Natural killer cell (primary cell): ENCODE measurements around the gene COL8A1. TPM values are rescaled to one million over a fixed set of nuclear protein-coding genes. Genes with fewer than 3 reads are reported as not detected.

ENCODE experiments used
- ATAC-seq, 3 donors: fragments of 150-1000 bp in 2 of 3; fragments of 200-7000 bp in 1 of 3; cut with Tn5 transposase; 1 replicate in 1 of 3; 2 replicates in 2 of 3; pipeline ENCODE4 v1.10.0; 2021; ENCODE audit warnings: mild to moderate bottlenecking in 2 of 3, moderate library complexity in 2 of 3
- DNase-seq, 2 donors: peaks; one replicate each; pipeline versions ENCODE4 v3.0.0 to v3.0.0-alpha.2; 2013 to 2021; ENCODE audit warnings: mixed read lengths in 1 of 2
- H3K27ac ChIP-seq: one replicate; pipeline ENCODE4 v1.5.1; 2013; ENCODE audit warnings: mild to moderate bottlenecking, low read length
- H3K27me3 ChIP-seq: one replicate; pipeline ENCODE4 v1.6.1; 2013; ENCODE audit warnings: low read length; ENCODE audit not compliant: control insufficient read depth, insufficient read depth
- H3K36me3 ChIP-seq: one replicate; pipeline ENCODE4 v1.6.1; 2013; ENCODE audit warnings: low read length; ENCODE audit not compliant: control insufficient read depth, insufficient read depth
- H3K4me1 ChIP-seq: one replicate; pipeline ENCODE4 v1.6.1; 2013; ENCODE audit warnings: low read length; ENCODE audit not compliant: control insufficient read depth, insufficient read depth
- H3K4me3 ChIP-seq: one replicate; pipeline ENCODE4 v1.5.1; 2013; ENCODE audit warnings: low read length
- H3K9me3 ChIP-seq: one replicate; pipeline ENCODE4 v1.6.1; 2013; ENCODE audit warnings: low read length; ENCODE audit not compliant: control insufficient read depth, insufficient read depth
- H3K27ac Mint-ChIP-seq, 2 donors: one replicate each; pipeline ENCODE4 v1.8.0; 2022; ENCODE audit warnings: mild to moderate bottlenecking in 2 of 2, mixed read lengths in 2 of 2, moderate library complexity in 1 of 2
- H3K27me3 Mint-ChIP-seq, 2 donors: one replicate each; pipeline ENCODE4 v1.8.0; 2022; ENCODE audit warnings: low read depth in 2 of 2, mixed read lengths in 2 of 2
- H3K36me3 Mint-ChIP-seq: one replicate; pipeline ENCODE4 v1.8.0; 2022; ENCODE audit warnings: mixed read lengths
- H3K4me1 Mint-ChIP-seq, 2 donors: one replicate each; pipeline ENCODE4 v1.8.0; 2022; ENCODE audit warnings: mixed read lengths in 2 of 2
- H3K4me3 Mint-ChIP-seq: one replicate; pipeline ENCODE4 v1.8.0; 2022; ENCODE audit warnings: mild to moderate bottlenecking, moderate library complexity, mixed read lengths
- H3K9me3 Mint-ChIP-seq, 2 donors: one replicate each; pipeline ENCODE4 v1.8.0; 2022; ENCODE audit warnings: mixed read lengths in 2 of 2
- WGBS: methylation state at CpG from one replicate; pipeline ENCODE4 v1.1.7; 2013; ENCODE audit warnings: missing lambda C conversion rate; ENCODE audit not compliant: insufficient coverage; 5-methylcytosine and 5-hydroxymethylcytosine counted together
- intact Hi-C: fragments of 100-400 bp; cut with micrococcal nuclease; formaldehyde crosslinking; loops from one replicate; pipeline ENCODE4 v1.14.2; 2022
- total RNA-seq, 4 donors: library from RNA; stranded (reverse); fragments of 120-200 nt in 1 of 4; gene quantifications; one replicate each; pipeline versions ENCODE4 v1.2.3 to v1.2.4, GENCODE V29; 2013 to 2022
- TF ChIP-seq, protein P1 (sequence below): fragments of 200-600 bp; IDR thresholded peaks from one replicate; pipeline ENCODE4 v1.8.0; 2022; ENCODE audit warnings: antibody characterized with exemption

COL8A1 gene
- total RNA-seq, 3 donors from 2014 or later (not counting 1 experiment from before 2014, with no cell fraction given), result 0.12 to 0.23 TPM; not detected in 1

- no peak for ATAC-seq
- WGBS, result 86% methylated on average over 1 of the region's 1 CpG
- peaks cover 2 to 4% of the 10 kb centered on the region in 2 donors for H3K9me3 Mint-ChIP-seq
Measured at GRCh38 chr3:99706410-99706809, 68.0 kb downstream of the COL8A1 start.

GRCh38 chr3:99708207-99708745, 69.9 kb downstream of the COL8A1 start:
- Histone ChIP-seq H3K4me1 (no peaks in the 10 kb centered on the region), H3K9me3 (no peaks in the 10 kb centered on the region), H3K4me3 (no peak overlapping the region), H3K36me3 (no peaks in the 10 kb centered on the region), H3K27ac (no peak overlapping the region), H3K27me3 (no peaks in the 10 kb centered on the region)
- Mint-ChIP-seq H3K27me3 (peaks cover 0 to 3% of the 10 kb centered on the region in 2 donors), H3K36me3 (no peaks in the 10 kb centered on the region), H3K9me3 (peaks cover 2 to 4% of the 10 kb centered on the region in 2 donors), H3K27ac (no peak overlapping the region), H3K4me3 (no peak overlapping the region), H3K4me1 (no peaks in the 10 kb centered on the region)
- TF ChIP-seq, protein P1, sequence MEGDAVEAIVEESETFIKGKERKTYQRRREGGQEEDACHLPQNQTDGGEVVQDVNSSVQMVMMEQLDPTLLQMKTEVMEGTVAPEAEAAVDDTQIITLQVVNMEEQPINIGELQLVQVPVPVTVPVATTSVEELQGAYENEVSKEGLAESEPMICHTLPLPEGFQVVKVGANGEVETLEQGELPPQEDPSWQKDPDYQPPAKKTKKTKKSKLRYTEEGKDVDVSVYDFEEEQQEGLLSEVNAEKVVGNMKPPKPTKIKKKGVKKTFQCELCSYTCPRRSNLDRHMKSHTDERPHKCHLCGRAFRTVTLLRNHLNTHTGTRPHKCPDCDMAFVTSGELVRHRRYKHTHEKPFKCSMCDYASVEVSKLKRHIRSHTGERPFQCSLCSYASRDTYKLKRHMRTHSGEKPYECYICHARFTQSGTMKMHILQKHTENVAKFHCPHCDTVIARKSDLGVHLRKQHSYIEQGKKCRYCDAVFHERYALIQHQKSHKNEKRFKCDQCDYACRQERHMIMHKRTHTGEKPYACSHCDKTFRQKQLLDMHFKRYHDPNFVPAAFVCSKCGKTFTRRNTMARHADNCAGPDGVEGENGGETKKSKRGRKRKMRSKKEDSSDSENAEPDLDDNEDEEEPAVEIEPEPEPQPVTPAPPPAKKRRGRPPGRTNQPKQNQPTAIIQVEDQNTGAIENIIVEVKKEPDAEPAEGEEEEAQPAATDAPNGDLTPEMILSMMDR, result no peak
- intact Hi-C loops, result no loop called here
- WGBS, result 85% methylated on average over 4 of the region's 4 CpGs
- ATAC-seq, result no peak
- no peak for DNase-seq

More at GRCh38 chr3:99706410-99706809, 68.0 kb downstream of the COL8A1 start:
- Histone ChIP-seq H3K4me1 (no peaks in the 10 kb centered on the region), H3K9me3 (no peaks in the 10 kb centered on the region), H3K27me3 (no peaks in the 10 kb centered on the region), H3K27ac (no peak overlapping the region), H3K36me3 (no peaks in the 10 kb centered on the region), H3K4me3 (no peak overlapping the region)
- no peak for DNase-seq
- intact Hi-C loops, result no loop called here
- no peak overlapping the region for H3K27ac Mint-ChIP-seq
- H3K4me3 Mint-ChIP-seq, result no peak overlapping the region
- peaks cover 0 to 3% of the 10 kb centered on the region in 2 donors for H3K27me3 Mint-ChIP-seq
- H3K4me1 Mint-ChIP-seq, result no peaks in the 10 kb centered on the region
- TF ChIP-seq, protein P1, result no peak
- no peaks in the 10 kb centered on the region for H3K36me3 Mint-ChIP-seq

DNA sequence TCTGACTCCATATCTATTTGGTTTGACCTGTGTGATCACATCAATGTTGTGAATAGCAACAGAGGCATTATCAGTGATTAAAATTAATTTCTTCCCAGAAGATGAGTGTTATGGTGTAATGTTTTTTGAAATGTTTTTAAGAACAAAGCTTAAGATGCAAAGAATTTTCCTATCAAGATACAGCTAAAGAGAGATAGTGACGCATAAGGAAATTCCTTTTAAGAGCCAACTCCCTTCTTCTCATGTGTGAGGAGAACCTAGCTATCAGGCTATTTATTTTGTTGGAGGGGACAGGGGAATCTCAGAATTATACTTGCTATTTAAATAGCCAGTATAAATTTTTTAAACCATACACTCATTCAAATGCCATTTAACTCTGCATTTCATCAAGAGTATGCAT, 71.3 kb downstream of the COL8A1 start:
- no peaks in the 10 kb centered on the region for H3K36me3 ChIP-seq
- Mint-ChIP-seq H3K36me3 (no peaks in the 10 kb centered on the region), H3K9me3 (peaks cover 2 to 4% of the 10 kb centered on the region in 2 donors), H3K4me3 (no peak overlapping the region), H3K27me3 (peaks cover 0 to 3% of the 10 kb centered on the region in 2 donors), H3K27ac (no peak overlapping the region), H3K4me1 (no peaks in the 10 kb centered on the region)
- intact Hi-C loops, result no loop called here
- no peaks in the 10 kb centered on the region for H3K27me3 ChIP-seq
- no peak for DNase-seq
- no peak overlapping the region for H3K4me3 ChIP-seq
- H3K4me1 ChIP-seq, result no peaks in the 10 kb centered on the region
- no peak overlapping the region for H3K27ac ChIP-seq
- TF ChIP-seq, protein P1, result no peak
- WGBS, result no CpG with 5 or more reads among the region's 1 CpG
- H3K9me3 ChIP-seq, result no peaks in the 10 kb centered on the region
- no peak for ATAC-seq

DNA sequence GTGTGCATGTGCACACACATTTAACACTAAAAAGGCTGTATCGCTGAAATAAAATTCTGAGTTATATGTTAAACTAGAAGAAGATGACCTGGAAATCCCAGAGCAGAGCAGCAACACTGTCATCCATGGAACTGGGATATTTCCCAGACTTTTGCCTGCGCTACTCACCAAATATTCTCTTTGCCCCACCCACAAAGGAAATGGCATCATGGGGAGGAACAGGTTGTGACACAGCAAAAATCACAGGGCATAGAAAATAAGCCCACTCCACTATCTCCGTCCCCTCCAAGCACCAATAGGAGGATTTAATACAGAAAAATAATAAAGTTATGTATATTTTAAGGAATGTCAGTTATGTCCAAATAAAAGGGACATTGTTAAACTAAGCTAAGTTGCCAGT, 71.7 kb downstream of the COL8A1 start:
- TF ChIP-seq, protein P1, result no peak
- no peak overlapping the region for H3K4me3 Mint-ChIP-seq
- H3K27ac ChIP-seq, result no peak overlapping the region
- no peaks in the 10 kb centered on the region for H3K36me3 ChIP-seq
- H3K27me3 ChIP-seq, result no peaks in the 10 kb centered on the region
- no peaks in the 10 kb centered on the region for H3K4me1 Mint-ChIP-seq
- no peaks in the 10 kb centered on the region for H3K9me3 ChIP-seq
- DNase-seq (no peak), ATAC-seq (no peak)
- H3K36me3 Mint-ChIP-seq, result no peaks in the 10 kb centered on the region
- peaks cover 4% of the 10 kb centered on the region in 2 donors for H3K9me3 Mint-ChIP-seq
- 100% methylated on average over 2 of the region's 3 CpGs for WGBS
- H3K27ac Mint-ChIP-seq, result no peak overlapping the region
- no peaks in the 10 kb centered on the region for H3K4me1 ChIP-seq
- no peak overlapping the region for H3K4me3 ChIP-seq
- intact Hi-C loops, result no loop called here
- H3K27me3 Mint-ChIP-seq, result peaks cover 0 to 3% of the 10 kb centered on the region in 2 donors
